GM23338 (cell line): ENCODE data around the gene TMEM242. TPM values are rescaled to one million over a fixed set of nuclear protein-coding genes. Genes with fewer than 3 reads are reported as not detected.

Experiments
- ATAC-seq: fragments of 200-7000 bp; cut with Tn5 transposase; 3 replicates; pipeline ENCODE4 v1.9.1; 2020
- DNase-seq: peaks from one replicate; pipeline ENCODE4 v3.0.0-alpha.2; 2015; ENCODE audit warnings: low spot score
- H2AFZ ChIP-seq: fragments of 200-600 bp; sonication (generic); 2 replicates; pipeline ENCODE4 v1.8.0; 2016; ENCODE audit warnings: antibody characterized with exemption, mild to moderate bottlenecking, moderate library complexity
- H3F3A ChIP-seq: fragments of 200-600 bp; sonication (generic); replicated peaks from 2 replicates; pipeline ENCODE4 v1.8.0; 2017; ENCODE audit warnings: antibody characterized with exemption, mixed run types, low read depth
- H3K27ac ChIP-seq: fragments of 200-600 bp; sonication (generic); 2 replicates; pipeline ENCODE4 v1.6.1; 2016; ENCODE audit warnings: low read depth
- H3K27me3 ChIP-seq: fragments of 200-600 bp; sonication (generic); 2 replicates; pipeline ENCODE4 v1.8.0; 2016; ENCODE audit warnings: mild to moderate bottlenecking, mixed run types, moderate library complexity; ENCODE audit not compliant: insufficient read depth
- H3K36me3 ChIP-seq: fragments of 200-600 bp; sonication (generic); 2 replicates; pipeline ENCODE4 v1.8.0; 2016; ENCODE audit warnings: mild to moderate bottlenecking; ENCODE audit not compliant: insufficient read depth
- H3K4me1 ChIP-seq: fragments of 200-600 bp; sonication (generic); 2 replicates; pipeline ENCODE4 v1.8.0; 2016; ENCODE audit warnings: mild to moderate bottlenecking, moderate library complexity; ENCODE audit not compliant: insufficient read depth
- H3K4me2 ChIP-seq: fragments of 200-600 bp; sonication (generic); 2 replicates; pipeline ENCODE4 v1.7.1; 2017; ENCODE audit warnings: mixed run types
- H3K4me3 ChIP-seq: fragments of 200-600 bp; sonication (generic); 2 replicates; pipeline ENCODE4 v1.6.1; 2016; ENCODE audit warnings: mixed run types
- H3K79me2 ChIP-seq: fragments of 200-600 bp; sonication (generic); replicated peaks from 2 replicates; pipeline ENCODE4 v1.8.0; 2017; ENCODE audit warnings: mild to moderate bottlenecking; ENCODE audit not compliant: insufficient read depth
- H3K9me2 ChIP-seq: fragments of 200-600 bp; sonication (generic); 2 replicates; pipeline ENCODE4 v1.8.0; 2017; ENCODE audit not compliant: insufficient read depth
- H4K20me1 ChIP-seq: fragments of 200-600 bp; sonication (generic); replicated peaks from 2 replicates; pipeline ENCODE4 v1.8.0; 2017; ENCODE audit warnings: mild to moderate bottlenecking; ENCODE audit not compliant: insufficient read depth
- H3K27ac Mint-ChIP-seq: 2 replicates; pipeline ENCODE4 v1.8.0; 2020; ENCODE audit warnings: inconsistent platforms, mild to moderate bottlenecking, moderate library complexity, mixed read lengths
- H3K27me3 Mint-ChIP-seq: 3 replicates; pipeline ENCODE4 v1.8.0; 2022; ENCODE audit warnings: low read depth, mild to moderate bottlenecking, moderate library complexity, mixed read lengths, inconsistent platforms; ENCODE audit not compliant: insufficient read depth, poor library complexity
- H3K36me3 Mint-ChIP-seq: 3 replicates; pipeline ENCODE4 v1.8.0; 2021; ENCODE audit warnings: low read depth, mild to moderate bottlenecking, inconsistent platforms, moderate library complexity, mixed read lengths
- H3K4me1 Mint-ChIP-seq: 3 replicates; pipeline ENCODE4 v1.8.0; 2020; ENCODE audit warnings: mild to moderate bottlenecking, inconsistent platforms, mixed read lengths
- H3K4me3 Mint-ChIP-seq: 3 replicates; pipeline ENCODE4 v1.8.0; 2021; ENCODE audit warnings: moderate library complexity, mild to moderate bottlenecking, inconsistent platforms, mixed read lengths
- H3K9me3 Mint-ChIP-seq: 3 replicates; pipeline ENCODE4 v1.8.0; 2020; ENCODE audit warnings: moderate library complexity, mild to moderate bottlenecking, inconsistent platforms, mixed read lengths
- CTCF ChIP-seq, 2 experiments: fragments of 200-600 bp in 1 of 2; sonication (generic) in 1 of 2; conservative IDR thresholded peaks; 2 replicates each; pipeline versions ENCODE4 v1.5.1 to v1.6.1; 2016 to 2017; ENCODE audit warnings: antibody characterized with exemption in 2 of 2, low read depth in 2 of 2, mild to moderate bottlenecking in 2 of 2, moderate library complexity in 1 of 2
- ETS1 ChIP-seq: IDR thresholded peaks from 2 replicates; pipeline ENCODE4 v1.6.1; 2016; ENCODE audit warnings: antibody characterized with exemption
- EZH2 ChIP-seq: fragments of 200-600 bp; sonication (generic); IDR thresholded peaks from one replicate; pipeline ENCODE4 v1.8.0; 2017; ENCODE audit warnings: antibody characterized with exemption, mild to moderate bottlenecking, low read depth; ENCODE audit not compliant: unreplicated experiment
- EZH2phosphoT487 ChIP-seq: fragments of 200-600 bp; sonication (generic); IDR thresholded peaks from one replicate; pipeline ENCODE4 v1.8.1; 2018; ENCODE audit warnings: antibody characterized with exemption; ENCODE audit not compliant: unreplicated experiment
- JUNB ChIP-seq: IDR thresholded peaks from one replicate; pipeline ENCODE4 v1.6.1; 2016; ENCODE audit warnings: antibody characterized with exemption; ENCODE audit not compliant: unreplicated experiment
- NANOG ChIP-seq: IDR thresholded peaks from 2 replicates; pipeline ENCODE4 v1.6.1; 2016; ENCODE audit warnings: antibody characterized with exemption, borderline replicate concordance
- POLR2AphosphoS5 ChIP-seq: IDR thresholded peaks from 2 replicates; pipeline ENCODE4 v1.6.1; 2016; ENCODE audit warnings: antibody characterized with exemption, low read depth
- STAT1 ChIP-seq: IDR thresholded peaks from one replicate; pipeline ENCODE4 v1.6.1; 2016; ENCODE audit warnings: antibody characterized with exemption; ENCODE audit not compliant: unreplicated experiment
- polyA plus RNA-seq: library from polyadenylated mRNA; unstranded; fragments of >200 nt; fragmentation: Nextera tagmentation; extraction: Ambion mirVana; gene quantifications from 2 replicates; pipeline ENCODE4 v1.2.1, GENCODE V29; 2016
- total RNA-seq: library from RNA; depleted of rRNA; stranded (reverse); fragments of >200 nt; shearing (Covaris generic); gene quantifications from 2 replicates; pipeline ENCODE4 v1.2.3, GENCODE V29; 2014
- TF ChIP-seq, protein P1 (sequence below): fragments of 250-450 bp; sonication (Bioruptor Pico); IDR thresholded peaks from 2 replicates; pipeline ENCODE4 v1.5.0; 2020; ENCODE audit warnings: mild to moderate bottlenecking, moderate library complexity
- TF ChIP-seq, protein P2 (sequence below): IDR thresholded peaks from one replicate; pipeline ENCODE4 v1.6.1; 2018; ENCODE audit warnings: antibody characterized with exemption; ENCODE audit not compliant: unreplicated experiment

TMEM242 gene
- total and polyA plus RNA-seq, 2 experiments from 2014 or later: 3.7 to 9.7 TPM

DNA sequence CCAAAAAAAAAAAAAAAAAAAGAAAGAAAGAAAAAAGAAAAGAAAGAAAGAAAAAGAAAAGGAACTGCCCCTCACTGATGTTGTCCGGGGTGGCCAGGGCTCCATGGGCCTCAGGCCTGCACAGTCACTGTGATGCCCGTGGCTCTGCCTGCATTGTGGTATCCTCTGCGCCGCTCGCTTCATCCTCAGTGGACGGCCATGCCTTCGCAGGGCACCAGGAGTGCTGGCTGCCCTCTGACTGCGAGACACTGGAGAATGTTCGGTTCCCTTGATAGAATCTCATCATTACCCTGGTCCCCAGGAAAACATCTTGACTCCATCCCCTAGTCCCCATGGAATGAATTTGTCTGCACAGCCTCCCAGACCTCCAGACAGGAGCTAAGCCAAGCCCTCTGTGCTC is 61.7 kb downstream of the TMEM242 start (continued):
- TF ChIP-seq, protein P1, sequence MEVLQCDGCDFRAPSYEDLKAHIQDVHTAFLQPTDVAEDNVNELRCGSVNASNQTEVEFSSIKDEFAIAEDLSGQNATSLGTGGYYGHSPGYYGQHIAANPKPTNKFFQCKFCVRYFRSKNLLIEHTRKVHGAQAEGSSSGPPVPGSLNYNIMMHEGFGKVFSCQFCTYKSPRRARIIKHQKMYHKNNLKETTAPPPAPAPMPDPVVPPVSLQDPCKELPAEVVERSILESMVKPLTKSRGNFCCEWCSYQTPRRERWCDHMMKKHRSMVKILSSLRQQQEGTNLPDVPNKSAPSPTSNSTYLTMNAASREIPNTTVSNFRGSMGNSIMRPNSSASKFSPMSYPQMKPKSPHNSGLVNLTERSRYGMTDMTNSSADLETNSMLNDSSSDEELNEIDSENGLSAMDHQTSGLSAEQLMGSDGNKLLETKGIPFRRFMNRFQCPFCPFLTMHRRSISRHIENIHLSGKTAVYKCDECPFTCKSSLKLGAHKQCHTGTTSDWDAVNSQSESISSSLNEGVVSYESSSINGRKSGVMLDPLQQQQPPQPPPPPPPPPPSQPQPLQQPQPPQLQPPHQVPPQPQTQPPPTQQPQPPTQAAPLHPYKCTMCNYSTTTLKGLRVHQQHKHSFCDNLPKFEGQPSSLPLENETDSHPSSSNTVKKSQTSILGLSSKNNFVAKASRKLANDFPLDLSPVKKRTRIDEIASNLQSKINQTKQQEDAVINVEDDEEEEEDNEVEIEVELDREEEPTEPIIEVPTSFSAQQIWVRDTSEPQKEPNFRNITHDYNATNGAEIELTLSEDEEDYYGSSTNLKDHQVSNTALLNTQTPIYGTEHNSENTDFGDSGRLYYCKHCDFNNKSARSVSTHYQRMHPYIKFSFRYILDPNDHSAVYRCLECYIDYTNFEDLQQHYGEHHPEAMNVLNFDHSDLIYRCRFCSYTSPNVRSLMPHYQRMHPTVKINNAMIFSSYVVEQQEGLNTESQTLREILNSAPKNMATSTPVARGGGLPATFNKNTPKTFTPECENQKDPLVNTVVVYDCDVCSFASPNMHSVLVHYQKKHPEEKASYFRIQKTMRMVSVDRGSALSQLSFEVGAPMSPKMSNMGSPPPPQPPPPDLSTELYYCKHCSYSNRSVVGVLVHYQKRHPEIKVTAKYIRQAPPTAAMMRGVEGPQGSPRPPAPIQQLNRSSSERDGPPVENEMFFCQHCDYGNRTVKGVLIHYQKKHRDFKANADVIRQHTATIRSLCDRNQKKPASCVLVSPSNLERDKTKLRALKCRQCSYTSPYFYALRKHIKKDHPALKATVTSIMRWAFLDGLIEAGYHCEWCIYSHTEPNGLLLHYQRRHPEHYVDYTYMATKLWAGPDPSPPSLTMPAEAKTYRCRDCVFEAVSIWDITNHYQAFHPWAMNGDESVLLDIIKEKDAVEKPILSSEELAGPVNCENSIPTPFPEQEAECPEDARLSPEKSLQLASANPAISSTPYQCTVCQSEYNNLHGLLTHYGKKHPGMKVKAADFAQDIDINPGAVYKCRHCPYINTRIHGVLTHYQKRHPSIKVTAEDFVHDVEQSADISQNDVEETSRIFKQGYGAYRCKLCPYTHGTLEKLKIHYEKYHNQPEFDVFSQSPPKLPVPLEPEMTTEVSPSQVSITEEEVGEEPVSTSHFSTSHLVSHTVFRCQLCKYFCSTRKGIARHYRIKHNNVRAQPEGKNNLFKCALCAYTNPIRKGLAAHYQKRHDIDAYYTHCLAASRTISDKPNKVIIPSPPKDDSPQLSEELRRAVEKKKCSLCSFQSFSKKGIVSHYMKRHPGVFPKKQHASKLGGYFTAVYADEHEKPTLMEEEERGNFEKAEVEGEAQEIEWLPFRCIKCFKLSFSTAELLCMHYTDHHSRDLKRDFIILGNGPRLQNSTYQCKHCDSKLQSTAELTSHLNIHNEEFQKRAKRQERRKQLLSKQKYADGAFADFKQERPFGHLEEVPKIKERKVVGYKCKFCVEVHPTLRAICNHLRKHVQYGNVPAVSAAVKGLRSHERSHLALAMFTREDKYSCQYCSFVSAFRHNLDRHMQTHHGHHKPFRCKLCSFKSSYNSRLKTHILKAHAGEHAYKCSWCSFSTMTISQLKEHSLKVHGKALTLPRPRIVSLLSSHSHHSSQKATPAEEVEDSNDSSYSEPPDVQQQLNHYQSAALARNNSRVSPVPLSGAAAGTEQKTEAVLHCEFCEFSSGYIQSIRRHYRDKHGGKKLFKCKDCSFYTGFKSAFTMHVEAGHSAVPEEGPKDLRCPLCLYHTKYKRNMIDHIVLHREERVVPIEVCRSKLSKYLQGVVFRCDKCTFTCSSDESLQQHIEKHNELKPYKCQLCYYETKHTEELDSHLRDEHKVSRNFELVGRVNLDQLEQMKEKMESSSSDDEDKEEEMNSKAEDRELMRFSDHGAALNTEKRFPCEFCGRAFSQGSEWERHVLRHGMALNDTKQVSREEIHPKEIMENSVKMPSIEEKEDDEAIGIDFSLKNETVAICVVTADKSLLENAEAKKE (CRISPR knock-in tag): no peak
- TF ChIP-seq EZH2 (no peak), POLR2AphosphoS5 (no peak), NANOG (no peak), JUNB (no peak), ETS1 (no peak), STAT1 (no peak)

GRCh38 chr6:157260735-157261410 is 62.4 kb downstream of the TMEM242 start:
- ATAC-seq (no peak), DNase-seq (no peak)
- Histone ChIP-seq H3K9me2 (no peaks in the 10 kb centered on the region), H3K79me2 (no peaks in the 10 kb centered on the region), H3K4me2 (no peak overlapping the region), H3K27me3 (no peaks in the 10 kb centered on the region), H3K36me3 (no peaks in the 10 kb centered on the region), H2AFZ (no peak overlapping the region), H3F3A (no peaks in the 10 kb centered on the region), H3K4me1 (no peaks in the 10 kb centered on the region), H3K4me3 (no peak overlapping the region), H4K20me1 (no peaks in the 10 kb centered on the region), H3K27ac (no peak overlapping the region)
- H3K9me3 Mint-ChIP-seq: no peaks in the 10 kb centered on the region
- H3K4me1 Mint-ChIP-seq: no peaks in the 10 kb centered on the region; the same call in 2 of the 3 replicates
- no peak overlapping the region for H3K27ac Mint-ChIP-seq
- H3K27me3 Mint-ChIP-seq: peaks cover 2% of the 10 kb centered on the region
- no peaks in the 10 kb centered on the region for H3K36me3 Mint-ChIP-seq
- H3K4me3 Mint-ChIP-seq: no peak overlapping the region
- TF ChIP-seq EZH2phosphoT487: no peak
- TF ChIP-seq ETS1: no peak
- no peak for TF ChIP-seq POLR2AphosphoS5
- TF ChIP-seq STAT1: no peak
- no peak for TF ChIP-seq NANOG
- no peak for TF ChIP-seq CTCF (conservative IDR thresholded peaks at IDR 0.05; ENCODE audit: low read depth in 2 of 2)
- TF ChIP-seq, protein P2, sequence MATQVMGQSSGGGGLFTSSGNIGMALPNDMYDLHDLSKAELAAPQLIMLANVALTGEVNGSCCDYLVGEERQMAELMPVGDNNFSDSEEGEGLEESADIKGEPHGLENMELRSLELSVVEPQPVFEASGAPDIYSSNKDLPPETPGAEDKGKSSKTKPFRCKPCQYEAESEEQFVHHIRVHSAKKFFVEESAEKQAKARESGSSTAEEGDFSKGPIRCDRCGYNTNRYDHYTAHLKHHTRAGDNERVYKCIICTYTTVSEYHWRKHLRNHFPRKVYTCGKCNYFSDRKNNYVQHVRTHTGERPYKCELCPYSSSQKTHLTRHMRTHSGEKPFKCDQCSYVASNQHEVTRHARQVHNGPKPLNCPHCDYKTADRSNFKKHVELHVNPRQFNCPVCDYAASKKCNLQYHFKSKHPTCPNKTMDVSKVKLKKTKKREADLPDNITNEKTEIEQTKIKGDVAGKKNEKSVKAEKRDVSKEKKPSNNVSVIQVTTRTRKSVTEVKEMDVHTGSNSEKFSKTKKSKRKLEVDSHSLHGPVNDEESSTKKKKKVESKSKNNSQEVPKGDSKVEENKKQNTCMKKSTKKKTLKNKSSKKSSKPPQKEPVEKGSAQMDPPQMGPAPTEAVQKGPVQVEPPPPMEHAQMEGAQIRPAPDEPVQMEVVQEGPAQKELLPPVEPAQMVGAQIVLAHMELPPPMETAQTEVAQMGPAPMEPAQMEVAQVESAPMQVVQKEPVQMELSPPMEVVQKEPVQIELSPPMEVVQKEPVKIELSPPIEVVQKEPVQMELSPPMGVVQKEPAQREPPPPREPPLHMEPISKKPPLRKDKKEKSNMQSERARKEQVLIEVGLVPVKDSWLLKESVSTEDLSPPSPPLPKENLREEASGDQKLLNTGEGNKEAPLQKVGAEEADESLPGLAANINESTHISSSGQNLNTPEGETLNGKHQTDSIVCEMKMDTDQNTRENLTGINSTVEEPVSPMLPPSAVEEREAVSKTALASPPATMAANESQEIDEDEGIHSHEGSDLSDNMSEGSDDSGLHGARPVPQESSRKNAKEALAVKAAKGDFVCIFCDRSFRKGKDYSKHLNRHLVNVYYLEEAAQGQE: no peak
